COLO829 (cell line): ENCODE results near the gene PLEKHG5.
"Not testable (repeated sequence)": the region's sequence is repeated elsewhere in the genome, so short reads cannot be mapped to it uniquely, and the experiment has no call there.

ENCODE experiments used
- DNase-seq: peaks from one replicate; pipeline ENCODE4 v3.0.0; 2012; ENCODE audit warnings: low spot score

PLEKHG5 gene

GRCh38 chr1:6461538-6462411, 29.7 kb downstream of the PLEKHG5 start:
- DNase-seq: no peak

- DNase-seq: no peak
Observed at GRCh38 chr1:6461051-6461530, 30.4 kb downstream of the PLEKHG5 start.

- no peak for DNase-seq
Observed at GRCh38 chr1:6460301-6461050, 31.0 kb downstream of the PLEKHG5 start.

- DNase-seq: no peak
Observed at GRCh38 chr1:6459850-6460265, 31.6 kb downstream of the PLEKHG5 start.

- no peak for DNase-seq
Observed at GRCh38 chr1:6456800-6457466, 34.5 kb downstream of the PLEKHG5 start.

GRCh38 chr1:6455752-6456520, 35.5 kb downstream of the PLEKHG5 start:
- DNase-seq: not testable (repeated sequence)

GRCh38 chr1:6454856-6455751, 36.4 kb downstream of the PLEKHG5 start:
- DNase-seq: no peak

GRCh38 chr1:6453895-6454855, 37.3 kb downstream of the PLEKHG5 start:
- DNase-seq: not testable (repeated sequence)

- DNase-seq: no peak
Observed at GRCh38 chr1:6450943-6451373, 40.5 kb downstream of the PLEKHG5 start.

- not testable (repeated sequence) for DNase-seq
Observed at GRCh38 chr1:6450486-6450885, 41.0 kb downstream of the PLEKHG5 start.

- no peak for DNase-seq
Observed at GRCh38 chr1:6450005-6450450, 41.4 kb downstream of the PLEKHG5 start.

- no peak for DNase-seq
Observed at GRCh38 chr1:6448749-6449631, 42.5 kb downstream of the PLEKHG5 start.

- no peak for DNase-seq
Observed at GRCh38 chr1:6447818-6448748, 43.4 kb downstream of the PLEKHG5 start.

- DNase-seq: no peak
Observed at GRCh38 chr1:6447016-6447817, 44.2 kb downstream of the PLEKHG5 start.

- no peak for DNase-seq
Observed at GRCh38 chr1:6446665-6447015, 44.8 kb downstream of the PLEKHG5 start.

GRCh38 chr1:6445929-6446328, 45.5 kb downstream of the PLEKHG5 start:
- DNase-seq: not testable (repeated sequence)
